GM13977 (cell line): Measurements from ENCODE around the gene RPA1.
A peak's percentile ranks its signal among the peaks of the same experiment; 100 is the strongest.

Experiments used
- DNase-seq: peaks from one replicate; pipeline ENCODE4 v3.0.0; 2012; ENCODE audit warnings: low spot score
- in situ Hi-C: fragments of 300-500 bp; cut with MboI; formaldehyde crosslinking; loops from one replicate; pipeline ENCODE4 v1.12.0; 2022; ENCODE audit warnings: low sequenced_read_pairs, low pct_unique_long_range_greater_than_20kb, mixed read lengths, inconsistent platforms; ENCODE audit not compliant: unreplicated experiment
- TF ChIP-seq, protein P1 (sequence below): IDR thresholded peaks from 2 replicates; pipeline ENCODE4 v1.5.1; 2012; ENCODE audit warnings: mild to moderate bottlenecking, control low read depth; ENCODE audit not compliant: insufficient read depth; ENCODE audit errors: extremely low read depth, missing control alignments

Gene RPA1

DNA sequence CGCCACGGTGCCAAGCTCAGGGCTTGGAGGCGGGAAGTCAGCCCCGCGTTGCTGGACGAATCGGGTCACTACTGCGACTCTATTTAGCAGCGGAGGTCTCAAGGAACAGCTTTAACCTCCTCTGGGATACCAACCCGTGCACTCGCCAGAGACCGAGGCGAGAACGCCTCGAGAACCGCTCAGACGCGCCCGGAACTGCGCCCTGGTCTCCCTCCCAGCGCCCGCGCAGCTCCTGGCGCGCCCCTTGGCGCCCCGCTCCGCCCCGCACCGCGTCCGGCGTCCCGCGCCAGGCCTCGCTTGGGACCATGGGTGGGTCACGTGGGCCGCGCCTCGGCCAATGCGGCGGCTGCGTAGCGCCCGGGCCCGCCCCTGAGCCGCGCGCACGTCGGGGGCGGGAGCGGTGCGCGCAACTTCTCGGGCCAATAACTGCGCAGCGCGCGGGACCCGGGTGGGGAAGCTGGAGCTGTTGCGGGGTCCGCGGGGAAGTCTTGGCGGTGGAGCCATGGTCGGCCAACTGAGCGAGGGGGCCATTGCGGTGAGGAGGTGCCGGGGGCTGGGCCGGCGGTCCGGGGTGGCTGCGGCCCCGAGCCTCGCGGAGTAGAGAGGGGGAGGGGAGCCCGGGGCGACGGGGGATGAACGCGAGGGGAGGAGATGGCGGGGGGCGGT lies at the start of gene RPA1, which contains the start of gene SMYD4:
Gene RPA1 (plus strand): TSS at position 414 of the 666 bp plus-strand sequence. CDS start 89 bp downstream, at position 503.
Gene SMYD4 (minus strand): TSS at position 311 of the 666 bp plus-strand sequence. CDS start 1,908 bp downstream, outside the sequence.
- DNase-seq = peak; percentile 98
- TF ChIP-seq, protein P1, sequence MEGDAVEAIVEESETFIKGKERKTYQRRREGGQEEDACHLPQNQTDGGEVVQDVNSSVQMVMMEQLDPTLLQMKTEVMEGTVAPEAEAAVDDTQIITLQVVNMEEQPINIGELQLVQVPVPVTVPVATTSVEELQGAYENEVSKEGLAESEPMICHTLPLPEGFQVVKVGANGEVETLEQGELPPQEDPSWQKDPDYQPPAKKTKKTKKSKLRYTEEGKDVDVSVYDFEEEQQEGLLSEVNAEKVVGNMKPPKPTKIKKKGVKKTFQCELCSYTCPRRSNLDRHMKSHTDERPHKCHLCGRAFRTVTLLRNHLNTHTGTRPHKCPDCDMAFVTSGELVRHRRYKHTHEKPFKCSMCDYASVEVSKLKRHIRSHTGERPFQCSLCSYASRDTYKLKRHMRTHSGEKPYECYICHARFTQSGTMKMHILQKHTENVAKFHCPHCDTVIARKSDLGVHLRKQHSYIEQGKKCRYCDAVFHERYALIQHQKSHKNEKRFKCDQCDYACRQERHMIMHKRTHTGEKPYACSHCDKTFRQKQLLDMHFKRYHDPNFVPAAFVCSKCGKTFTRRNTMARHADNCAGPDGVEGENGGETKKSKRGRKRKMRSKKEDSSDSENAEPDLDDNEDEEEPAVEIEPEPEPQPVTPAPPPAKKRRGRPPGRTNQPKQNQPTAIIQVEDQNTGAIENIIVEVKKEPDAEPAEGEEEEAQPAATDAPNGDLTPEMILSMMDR = no peak
- in situ Hi-C loops = no loop called here

DNA sequence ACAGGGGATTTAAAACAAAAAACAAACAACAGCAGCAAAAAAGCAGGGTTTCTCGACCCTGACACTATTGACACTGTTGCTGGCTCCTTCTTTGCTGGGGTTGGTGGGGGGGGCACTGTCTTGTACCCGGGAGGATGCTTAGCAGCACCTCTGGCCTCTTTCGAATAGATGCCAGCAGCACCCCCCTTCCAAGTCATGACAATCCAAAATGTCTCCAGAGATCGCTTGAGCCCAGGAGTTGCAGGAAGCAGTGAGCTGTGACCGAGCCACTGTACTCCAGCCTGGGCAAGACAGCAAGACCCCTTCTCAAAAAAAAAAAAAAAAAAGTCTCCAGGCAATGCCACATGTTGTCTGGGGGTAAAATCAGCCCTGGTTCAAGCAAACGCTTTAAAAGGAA lies 47.6 kb upstream of the RPA1 start:
- TF ChIP-seq, protein P1 = no peak
- DNase-seq = no peak
- in situ Hi-C loops = no loop called here

DNA sequence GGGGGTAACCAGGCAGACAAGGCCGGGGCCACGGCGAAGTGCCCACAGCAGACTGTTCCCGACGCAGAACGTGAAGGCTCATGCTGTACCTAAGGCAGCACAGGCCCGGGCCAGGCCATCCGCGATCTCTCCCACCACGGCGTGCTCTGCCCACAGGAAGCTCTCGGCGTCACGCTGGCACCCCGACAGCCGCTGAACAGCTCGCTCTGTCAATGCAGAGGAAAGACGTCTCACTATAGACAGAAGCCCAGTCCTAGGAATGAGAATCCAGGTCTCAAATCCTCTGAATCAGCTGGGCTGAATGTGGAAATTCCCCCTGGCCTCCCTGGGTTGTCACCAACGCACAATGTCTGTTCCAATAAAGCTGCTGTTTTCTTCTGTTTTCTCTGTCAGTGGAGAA lies 46.5 kb upstream of the RPA1 start:
- TF ChIP-seq, protein P1 = no peak
- DNase-seq = no peak
- in situ Hi-C loops = no loop called here

DNA sequence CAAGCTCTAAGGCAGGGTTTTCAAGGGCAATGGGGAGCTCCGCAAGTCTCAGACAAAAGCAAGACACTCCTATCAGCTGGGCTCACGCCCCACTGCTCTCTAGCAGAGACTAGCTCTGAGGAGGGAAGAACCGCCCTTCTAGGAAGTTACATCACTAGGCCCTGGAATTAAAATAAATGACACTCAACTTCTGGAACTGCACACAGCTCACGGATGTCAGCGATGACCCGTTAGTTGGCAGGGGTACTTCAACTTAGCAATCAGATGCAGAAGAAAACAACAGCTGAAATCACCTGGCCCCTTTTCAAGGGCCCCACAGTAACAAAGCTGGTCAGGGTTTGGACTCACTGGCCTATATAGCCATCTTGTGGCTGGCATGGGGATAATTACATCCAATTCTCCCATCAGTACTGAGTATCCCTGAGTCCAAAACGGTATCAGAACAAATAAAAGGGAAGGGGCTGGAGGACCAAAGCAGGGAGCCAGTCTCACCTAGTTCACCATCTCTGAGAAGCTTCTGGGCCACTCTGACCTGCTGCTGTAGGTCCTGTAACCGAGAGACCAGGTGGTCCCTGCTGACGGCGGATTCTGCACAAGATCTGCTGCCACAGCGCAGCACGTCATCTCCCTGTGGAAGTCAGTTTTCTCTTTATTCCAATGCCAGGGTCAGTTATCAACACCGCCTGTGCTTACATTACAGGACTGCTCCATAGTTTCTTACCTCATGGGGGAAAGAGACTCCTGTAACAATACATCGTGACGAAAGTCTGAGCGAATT lies 45.8 kb upstream of the RPA1 start:
- in situ Hi-C loops = no loop called here
- TF ChIP-seq, protein P1 = peak; percentile 14
- DNase-seq = peak; percentile 46

DNA sequence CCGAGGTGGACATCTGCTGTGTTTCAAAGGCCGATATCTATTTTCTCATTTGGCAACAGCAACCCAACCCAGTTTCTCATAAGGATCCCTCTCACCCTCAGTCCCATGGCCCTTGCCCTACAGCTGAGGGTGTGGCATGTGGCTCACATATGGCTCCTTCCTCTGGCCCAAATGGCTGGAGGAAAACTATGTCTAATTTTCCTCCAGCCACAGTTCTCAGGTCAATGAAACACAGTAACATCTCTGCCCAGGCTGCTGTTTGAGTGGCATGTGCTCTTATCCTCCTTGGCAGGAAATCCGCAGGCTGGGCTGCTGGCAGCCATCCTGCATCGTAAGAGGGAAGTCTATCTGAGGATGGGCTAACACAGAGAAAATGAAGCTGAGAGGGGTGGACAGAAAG lies 43.9 kb upstream of the RPA1 start:
- in situ Hi-C loops = no loop called here
- TF ChIP-seq, protein P1 = no peak
- no peak for DNase-seq

DNA sequence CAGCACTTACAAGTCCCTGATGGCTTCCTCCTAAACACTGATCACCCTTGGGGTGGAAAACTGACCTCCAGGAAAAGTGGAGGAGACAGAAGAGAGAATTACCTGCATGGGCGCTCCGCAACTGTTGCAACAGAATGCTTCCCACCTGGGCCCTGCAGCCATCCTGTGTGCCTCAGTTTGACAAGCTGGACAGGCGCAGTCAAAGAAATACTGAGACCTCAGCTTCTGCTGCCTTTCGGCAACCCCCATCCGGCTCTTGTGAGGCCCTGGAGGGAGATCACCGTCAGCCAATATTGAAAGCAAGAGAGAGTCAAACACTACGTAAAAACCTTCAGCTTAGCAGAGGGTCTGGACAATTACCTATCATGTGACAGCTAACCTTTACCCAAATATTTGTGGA lies 43.1 kb upstream of the RPA1 start:
- in situ Hi-C loops = no loop called here
- DNase-seq = no peak
- TF ChIP-seq, protein P1 = no peak
